Occipital lobe (tissue), 2 donors: ENCODE data around the gene PRKAG3. TPM values are rescaled to one million over a fixed set of nuclear protein-coding genes. Genes with fewer than 3 reads are reported as not detected.

Experiments
- DNase-seq: peaks from one replicate; lab custom pipeline; 2025; lab: John Stamatoyannopoulos, UW
- total RNA-seq: library from RNA; depleted of rRNA; stranded (reverse); fragments of >200 nt; gene quantifications from one replicate; pipeline ENCODE4 v1.2.3, GENCODE V29; 2014

PRKAG3 gene
- not detected for total RNA-seq

GRCh38 chr2:218831378-218831990, at the start of gene PRKAG3:
Gene PRKAG3 (minus strand): TSS chr2:218831803.
- DNase-seq, result no peak

DNA sequence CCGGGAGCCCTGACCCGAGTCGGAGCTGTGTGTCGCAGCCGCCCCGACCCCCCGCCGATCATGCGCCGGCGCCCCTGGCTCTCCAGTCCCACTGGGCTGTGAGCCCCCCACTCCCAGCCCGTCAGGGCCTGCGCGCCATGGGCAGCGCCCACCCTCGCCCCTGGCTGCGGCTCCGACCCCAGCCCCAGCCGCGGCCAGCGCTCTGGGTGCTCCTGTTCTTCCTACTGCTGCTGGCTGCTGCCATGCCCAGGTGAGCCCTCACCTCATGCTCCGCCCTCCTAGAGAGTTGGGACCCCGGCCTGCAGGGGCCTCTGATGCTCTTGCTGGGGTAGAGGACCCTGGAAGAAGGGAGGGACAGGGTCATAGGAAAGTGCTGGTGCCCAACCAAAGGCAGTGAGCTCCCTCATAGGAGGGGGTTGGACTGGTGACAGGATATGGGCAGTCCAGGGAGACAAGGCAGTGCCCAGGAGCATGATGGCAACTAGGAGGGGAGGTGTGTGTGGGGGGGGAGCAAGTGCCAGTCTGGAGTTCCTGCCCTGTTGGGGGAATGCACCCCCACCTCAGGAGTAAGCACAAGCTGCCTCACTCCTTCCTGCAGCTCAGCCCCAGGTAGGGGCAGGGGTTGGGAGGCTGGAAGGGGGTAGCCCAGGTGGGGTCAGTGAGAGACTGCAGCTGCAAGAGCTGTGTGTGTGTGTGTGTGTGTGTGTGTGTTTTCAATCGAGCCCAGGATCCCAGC, 49.4 kb upstream of the PRKAG3 start:
- no peak for DNase-seq

DNA sequence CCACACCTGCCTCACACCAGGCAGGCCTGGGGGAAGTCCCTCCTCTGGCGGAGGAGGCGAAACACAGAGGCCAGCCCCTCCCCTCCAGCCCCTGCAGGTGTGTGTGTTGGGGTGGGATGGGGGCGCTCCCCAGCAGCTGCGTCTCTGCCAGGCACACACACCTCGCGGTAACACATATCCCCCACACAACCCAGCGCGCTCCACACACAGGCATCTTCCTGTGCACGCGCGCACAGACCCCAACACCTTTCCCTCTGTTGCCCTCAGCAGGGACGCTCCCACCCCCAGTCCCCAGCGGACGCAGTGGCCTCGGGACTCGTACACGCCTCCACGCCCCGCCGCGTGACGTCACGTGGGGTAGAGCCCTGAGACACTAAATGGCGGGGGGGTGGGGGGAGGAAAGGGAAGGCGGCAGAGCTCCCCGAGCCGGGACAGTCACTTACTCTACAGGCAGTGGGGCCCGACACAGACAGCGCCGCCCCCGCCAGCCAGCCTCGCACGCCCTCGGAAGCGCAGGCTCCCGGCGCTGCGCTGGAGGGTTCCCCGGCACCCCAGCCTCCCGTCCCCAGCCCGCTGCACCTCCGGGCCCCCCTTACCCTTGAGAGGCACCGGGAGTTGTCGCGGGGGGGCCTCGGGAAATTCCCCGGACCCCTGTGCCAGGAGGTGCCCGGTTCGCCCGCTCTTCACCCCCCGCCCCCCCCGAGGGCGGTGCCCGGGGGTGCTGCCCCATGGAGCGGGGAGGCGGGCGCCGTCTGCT, 48.7 kb upstream of the PRKAG3 start, which contains the start of gene WNT10A:
Gene WNT10A (plus strand): TSS at position 751 of the 757 bp plus-strand sequence. CDS start 144 bp downstream, outside the sequence.
- DNase-seq, result no peak

DNA sequence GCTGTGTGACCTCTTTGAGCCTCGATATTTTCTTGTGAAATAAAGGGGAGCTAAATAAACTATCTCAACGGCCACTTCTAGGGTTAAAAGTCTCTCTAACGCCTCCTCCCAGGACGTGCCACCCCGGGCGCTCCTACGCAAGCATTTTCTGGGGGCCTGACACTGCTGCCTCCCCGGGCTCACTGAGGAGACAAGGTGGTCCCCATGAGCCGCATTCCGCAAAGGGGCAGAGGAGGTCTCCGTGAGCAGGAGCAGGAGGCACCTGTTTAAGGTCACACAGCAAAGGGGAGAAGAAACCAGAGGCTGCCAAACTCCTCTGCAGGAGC, 48.1 kb upstream of the PRKAG3 start:
- no peak for DNase-seq

DNA sequence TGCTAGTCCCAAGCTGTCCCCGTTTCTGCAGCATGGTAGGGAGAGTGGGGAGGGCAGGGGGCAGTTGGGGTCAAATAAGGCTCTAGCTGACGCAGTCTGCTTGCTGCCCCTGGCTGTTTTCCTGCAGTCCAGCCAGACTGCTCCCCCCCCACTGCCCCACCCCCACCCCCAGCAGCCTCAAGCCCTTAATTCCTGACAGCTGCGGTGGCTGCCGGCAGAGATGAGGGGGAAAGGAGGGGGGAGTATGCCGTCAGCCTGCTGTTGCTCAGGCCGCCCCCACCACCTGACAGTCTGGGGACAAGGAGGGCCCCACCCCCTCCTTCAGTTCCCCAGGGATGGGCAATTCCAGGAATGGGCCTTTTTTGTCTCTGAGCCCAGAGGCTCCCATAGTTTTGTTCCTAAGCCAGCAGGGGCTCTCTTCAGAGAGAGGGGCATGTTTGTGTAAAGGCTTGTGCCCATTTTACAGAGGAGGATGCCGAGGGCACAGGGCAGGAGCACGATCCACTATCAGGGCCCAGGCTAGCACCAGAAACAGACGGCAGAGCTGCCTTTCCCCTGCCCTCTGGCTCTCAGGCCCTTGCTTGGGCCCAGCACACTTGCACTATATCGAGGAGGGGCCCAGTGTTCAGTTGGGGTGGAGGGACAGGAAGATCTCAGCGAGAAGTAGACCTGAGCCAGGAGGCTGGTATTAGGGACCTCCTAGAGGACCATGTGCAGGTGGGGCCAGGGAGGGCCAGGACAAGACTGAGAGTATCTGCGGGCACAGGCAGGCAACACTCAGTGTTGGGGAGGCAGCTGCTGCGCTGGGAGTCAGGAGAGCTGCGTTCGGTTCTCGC, 47.5 kb upstream of the PRKAG3 start:
- no peak for DNase-seq

- DNase-seq, result no peak
Observed at GRCh38 chr2:218878486-218878885, 46.9 kb upstream of the PRKAG3 start.

DNA sequence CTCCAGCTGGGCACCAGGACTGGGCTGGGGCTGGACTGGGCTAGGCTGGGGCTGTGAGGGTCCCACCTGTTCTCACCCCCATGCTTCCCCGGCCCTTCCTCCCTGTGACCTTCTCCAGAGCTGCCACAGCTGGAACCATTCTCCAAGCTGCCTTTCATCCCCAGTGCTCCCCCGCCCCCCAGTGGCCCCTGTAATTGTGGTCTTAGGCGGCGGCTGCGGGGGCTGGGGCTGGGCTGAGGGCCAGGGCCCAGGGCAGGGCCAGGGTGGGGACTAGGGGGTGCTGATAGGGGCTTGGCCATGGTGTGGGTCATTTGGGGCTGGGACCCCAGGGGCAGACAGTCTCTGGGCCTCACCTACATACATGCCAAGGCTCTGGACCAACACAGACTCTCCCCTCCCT, 46.3 kb upstream of the PRKAG3 start:
- no peak for DNase-seq

DNA sequence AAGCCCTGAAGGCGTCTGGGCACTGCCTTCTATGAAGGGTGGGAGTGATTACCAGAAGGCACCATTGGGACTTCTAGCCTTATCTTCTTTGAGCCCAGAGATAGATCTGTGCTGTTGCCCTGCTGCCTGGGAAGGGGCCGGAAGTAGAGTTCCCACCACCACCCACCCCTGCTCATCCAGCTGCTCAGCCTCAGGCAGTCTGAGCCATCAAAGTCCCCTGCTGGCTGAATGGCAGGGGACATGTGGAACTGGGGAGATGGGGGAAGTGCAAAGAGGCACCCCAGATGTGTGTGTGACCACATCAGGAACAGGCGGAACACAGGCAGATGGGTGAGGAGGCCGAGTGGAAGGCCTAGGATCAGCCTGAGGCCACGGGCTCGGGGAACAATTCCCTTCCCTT, 45.7 kb upstream of the PRKAG3 start:
- no peak for DNase-seq

DNA sequence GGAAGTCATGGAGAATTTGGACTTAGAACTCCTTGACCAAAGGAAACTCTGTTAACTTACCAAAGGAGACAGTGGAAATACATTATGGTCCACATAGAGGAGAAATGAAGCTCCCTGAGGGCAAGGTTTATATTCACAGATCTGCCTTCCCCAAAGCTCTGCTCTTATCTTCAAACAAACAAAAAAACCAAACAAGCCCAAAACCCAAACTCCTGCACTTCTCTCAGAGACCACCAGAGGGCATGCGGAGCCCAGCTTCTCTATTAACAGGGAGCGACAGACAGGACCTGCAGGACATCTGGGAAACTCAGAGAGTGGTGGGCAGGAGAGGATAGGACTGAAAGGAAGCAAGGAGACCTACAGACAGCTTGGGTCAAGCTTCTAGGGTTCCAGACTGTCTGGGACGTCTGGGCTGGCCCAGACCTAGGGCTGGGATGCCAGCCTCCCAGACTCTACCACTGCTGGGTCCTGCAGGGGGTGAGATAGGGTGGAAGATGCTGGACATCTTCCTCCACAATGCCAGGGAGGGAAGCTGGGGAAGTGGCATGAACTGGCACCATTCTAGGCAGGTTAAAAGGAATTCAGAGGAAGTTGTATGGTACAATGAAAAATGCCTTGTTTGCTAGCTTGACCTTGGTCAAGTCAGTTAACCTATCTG, 45.1 kb upstream of the PRKAG3 start:
- DNase-seq, result peak; percentile 50

GRCh38 chr2:218875692-218876246, 44.2 kb upstream of the PRKAG3 start:
- no peak for DNase-seq

DNA sequence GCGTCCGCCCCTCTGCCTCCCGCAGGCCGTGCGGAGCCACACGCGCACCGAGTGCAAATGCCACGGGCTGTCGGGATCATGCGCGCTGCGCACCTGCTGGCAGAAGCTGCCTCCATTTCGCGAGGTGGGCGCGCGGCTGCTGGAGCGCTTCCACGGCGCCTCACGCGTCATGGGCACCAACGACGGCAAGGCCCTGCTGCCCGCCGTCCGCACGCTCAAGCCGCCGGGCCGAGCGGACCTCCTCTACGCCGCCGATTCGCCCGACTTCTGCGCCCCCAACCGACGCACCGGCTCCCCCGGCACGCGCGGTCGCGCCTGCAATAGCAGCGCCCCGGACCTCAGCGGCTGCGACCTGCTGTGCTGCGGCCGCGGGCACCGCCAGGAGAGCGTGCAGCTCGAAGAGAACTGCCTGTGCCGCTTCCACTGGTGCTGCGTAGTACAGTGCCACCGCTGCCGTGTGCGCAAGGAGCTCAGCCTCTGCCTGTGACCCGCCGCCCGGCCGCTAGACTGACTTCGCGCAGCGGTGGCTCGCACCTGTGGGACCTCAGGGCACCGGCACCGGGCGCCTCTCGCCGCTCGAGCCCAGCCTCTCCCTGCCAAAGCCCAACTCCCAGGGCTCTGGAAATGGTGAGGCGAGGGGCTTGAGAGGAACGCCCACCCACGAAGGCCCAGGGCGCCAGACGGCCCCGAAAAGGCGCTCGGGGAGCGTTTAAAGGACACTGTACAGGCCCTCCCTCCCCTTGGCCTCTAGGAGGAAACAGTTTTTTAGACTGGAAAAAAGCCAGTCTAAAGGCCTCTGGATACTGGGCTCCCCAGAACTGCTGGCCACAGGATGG, 42.0 kb upstream of the PRKAG3 start:
- no peak for DNase-seq

DNA sequence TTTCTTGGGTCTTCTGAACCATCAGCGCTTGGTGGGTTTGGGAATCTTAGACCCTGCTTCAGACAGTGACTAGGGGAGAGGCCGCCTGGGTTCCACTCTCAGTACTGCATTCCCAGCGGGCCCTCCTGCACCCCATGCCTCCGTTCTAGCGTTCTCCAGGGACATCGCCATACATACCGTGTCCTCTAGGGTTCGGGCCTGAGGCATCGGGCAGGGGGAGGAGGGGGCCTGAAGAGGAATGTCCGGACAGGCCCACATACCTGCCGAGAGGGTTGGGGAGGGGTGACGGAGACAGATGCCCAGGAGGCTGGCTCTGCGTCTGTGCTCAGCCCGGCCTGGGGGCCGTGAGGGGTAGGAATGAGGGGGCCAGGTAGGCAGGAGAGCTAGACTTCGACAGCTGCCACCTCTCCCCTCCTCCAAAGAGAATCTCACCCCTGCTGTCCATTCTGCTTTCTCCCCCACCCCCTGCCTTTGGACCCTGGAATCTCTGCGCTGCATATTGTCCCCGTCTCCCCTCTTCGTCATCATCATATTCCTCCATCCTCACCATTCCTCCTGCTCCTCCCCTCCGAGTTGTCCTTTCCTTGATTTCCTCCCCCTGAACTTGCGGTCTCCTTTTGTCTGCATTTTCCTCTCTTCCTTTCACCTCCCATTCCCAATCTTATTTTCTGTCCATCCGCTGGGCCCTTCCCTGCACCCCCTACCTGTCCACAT, 41.2 kb upstream of the PRKAG3 start:
- DNase-seq, result no peak

GRCh38 chr2:218871345-218872302, 40.0 kb upstream of the PRKAG3 start:
- no peak for DNase-seq

DNA sequence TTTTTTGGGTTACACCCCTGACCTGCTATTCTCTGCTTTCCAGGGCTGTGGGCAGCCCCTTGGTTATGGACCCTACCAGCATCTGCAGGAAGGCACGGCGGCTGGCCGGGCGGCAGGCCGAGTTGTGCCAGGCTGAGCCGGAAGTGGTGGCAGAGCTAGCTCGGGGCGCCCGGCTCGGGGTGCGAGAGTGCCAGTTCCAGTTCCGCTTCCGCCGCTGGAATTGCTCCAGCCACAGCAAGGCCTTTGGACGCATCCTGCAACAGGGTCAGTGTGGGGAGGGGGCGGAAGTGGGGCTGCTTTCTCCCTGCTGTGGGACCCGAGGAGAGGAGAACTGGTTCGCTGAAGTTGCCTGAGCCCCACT, 39.4 kb upstream of the PRKAG3 start:
- no peak for DNase-seq

DNA sequence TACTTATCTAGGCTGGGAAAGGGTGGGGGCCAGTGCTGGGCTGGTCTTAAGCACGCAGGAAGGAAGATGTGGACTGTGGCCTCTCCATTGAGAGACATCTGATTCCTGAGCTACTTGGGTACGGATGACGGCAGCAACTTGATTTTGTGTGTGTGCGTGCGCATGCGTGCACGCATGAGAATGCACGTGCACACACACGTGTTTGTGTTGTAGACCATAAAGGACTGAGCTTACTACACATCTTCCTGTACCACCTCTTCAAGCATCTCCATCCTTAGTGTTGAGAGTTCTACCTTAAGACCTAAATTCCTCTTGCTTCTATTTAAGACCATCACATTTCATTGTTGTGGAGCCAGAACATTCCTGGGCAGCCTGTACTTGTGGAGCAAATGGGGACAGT, 37.5 kb upstream of the PRKAG3 start:
- DNase-seq, result no peak

- DNase-seq, result no peak
Observed at GRCh38 chr2:218867900-218868299, 36.3 kb upstream of the PRKAG3 start.

GRCh38 chr2:218865999-218866398, 34.4 kb upstream of the PRKAG3 start:
- no peak for DNase-seq

GRCh38 chr2:218865396-218865795, 33.8 kb upstream of the PRKAG3 start:
- no peak for DNase-seq
